CD14-positive monocyte (primary cell): ENCODE data around the gene LRRC38. TPM values are rescaled to one million over a fixed set of nuclear protein-coding genes. Genes with fewer than 3 reads are reported as not detected.

Experiments
- DNase-seq, 3 donors: peaks; one replicate each; pipeline ENCODE4 v3.0.0-alpha.2; 2011 to 2022
- H2AFZ ChIP-seq: 2 replicates; pipeline ENCODE4 v1.6.0; 2012; ENCODE audit warnings: mild to moderate bottlenecking, low read depth, low read length, inconsistent platforms; ENCODE audit not compliant: insufficient read depth, poor library complexity, severe bottlenecking
- H3K27ac ChIP-seq, 2 donors: 1 replicate in 1 of 2; 2 replicates in 1 of 2; pipeline ENCODE4 v1.5.1; 2012 to 2013; ENCODE audit warnings: low read length in 2 of 2, control low read depth in 1 of 2, inconsistent platforms in 1 of 2, low read depth in 1 of 2, mild to moderate bottlenecking in 1 of 2
- H3K27me3 ChIP-seq, 2 donors: one replicate each; pipeline versions ENCODE4 v1.6.0 to v1.6.1; 2011 to 2013; ENCODE audit warnings: low read length in 2 of 2; ENCODE audit not compliant: control insufficient read depth in 2 of 2, insufficient read depth in 2 of 2
- H3K36me3 ChIP-seq, 2 donors: replicated peaks in 1 of 2; 1 replicate in 1 of 2; 2 replicates in 1 of 2; pipeline versions ENCODE4 v1.5.1 to v1.6.1; 2012 to 2013; ENCODE audit warnings: low read length in 2 of 2, control low read depth in 1 of 2, inconsistent platforms in 1 of 2, mild to moderate bottlenecking in 1 of 2; ENCODE audit not compliant: insufficient read depth in 2 of 2, control insufficient read depth in 1 of 2
- H3K4me1 ChIP-seq, 2 donors: 1 replicate in 1 of 2; 2 replicates in 1 of 2; pipeline versions ENCODE4 v1.5.1 to v1.6.1; 2012 to 2013; ENCODE audit warnings: low read length in 2 of 2, control low read depth in 1 of 2, inconsistent platforms in 1 of 2, mild to moderate bottlenecking in 1 of 2, moderate library complexity in 1 of 2; ENCODE audit not compliant: insufficient read depth in 2 of 2, control insufficient read depth in 1 of 2
- H3K4me2 ChIP-seq: replicated peaks from 2 replicates; pipeline ENCODE3; 2012; ENCODE audit warnings: low read length, moderate library complexity, mild to moderate bottlenecking; ENCODE audit not compliant: poor library complexity, severe bottlenecking; ENCODE audit errors: extremely low read depth
- H3K4me3 ChIP-seq, 3 experiments: fragments of 200-600 bp in 1 of 3; sonication (generic) in 1 of 3; replicated peaks in 1 of 3; 1 replicate in 2 of 3; 2 replicates in 1 of 3; pipeline ENCODE4 v1.5.1; 2011 to 2013; ENCODE audit warnings: low read length in 3 of 3, mild to moderate bottlenecking in 3 of 3, control low read depth in 2 of 3, low read depth in 2 of 3, inconsistent platforms in 1 of 3, moderate library complexity in 1 of 3
- H3K79me2 ChIP-seq: 2 replicates; pipeline ENCODE4 v1.6.0; 2012; ENCODE audit warnings: mild to moderate bottlenecking, control low read depth, inconsistent platforms, low read length, moderate library complexity; ENCODE audit not compliant: insufficient read depth
- H3K9ac ChIP-seq: 2 replicates; pipeline ENCODE4 v1.6.0; 2017; ENCODE audit warnings: low read length, mild to moderate bottlenecking; ENCODE audit not compliant: insufficient read depth, poor library complexity, severe bottlenecking
- H3K9me3 ChIP-seq, 2 donors: replicated peaks in 1 of 2; 1 replicate in 1 of 2; 2 replicates in 1 of 2; pipeline versions ENCODE4 v1.5.1 to v1.6.1; 2012 to 2013; ENCODE audit warnings: low read length in 2 of 2, control low read depth in 1 of 2; ENCODE audit not compliant: control insufficient read depth in 1 of 2, insufficient read depth in 1 of 2
- H4K20me1 ChIP-seq: 2 replicates; pipeline ENCODE4 v1.6.0; 2012; ENCODE audit warnings: mild to moderate bottlenecking, low read length, control low read depth, moderate library complexity; ENCODE audit not compliant: insufficient read depth
- H3K27ac Mint-ChIP-seq, 7 donors: one replicate each; pipeline ENCODE4 v1.8.0; 2020; ENCODE audit warnings: mild to moderate bottlenecking in 7 of 7, mixed read lengths in 7 of 7, moderate library complexity in 6 of 7, inconsistent platforms in 2 of 7
- H3K27me3 Mint-ChIP-seq, 3 donors: one replicate each; pipeline ENCODE4 v1.8.0; 2021 to 2022; ENCODE audit warnings: low read depth in 3 of 3, mild to moderate bottlenecking in 3 of 3, mixed read lengths in 3 of 3, moderate library complexity in 3 of 3, inconsistent platforms in 1 of 3
- H3K36me3 Mint-ChIP-seq, 2 donors: one replicate each; pipeline ENCODE4 v1.8.0; 2020; ENCODE audit warnings: mixed read lengths in 2 of 2, inconsistent platforms in 1 of 2, mild to moderate bottlenecking in 1 of 2
- H3K4me1 Mint-ChIP-seq: one replicate; pipeline ENCODE4 v1.8.0; 2020; ENCODE audit warnings: mild to moderate bottlenecking, mixed read lengths
- H3K4me3 Mint-ChIP-seq, 2 donors: one replicate each; pipeline ENCODE4 v1.8.0; 2020; ENCODE audit warnings: mild to moderate bottlenecking in 2 of 2, mixed read lengths in 2 of 2, moderate library complexity in 1 of 2
- H3K9me3 Mint-ChIP-seq, 7 donors: one replicate each; pipeline ENCODE4 v1.8.0; 2020 to 2022; ENCODE audit warnings: mixed read lengths in 7 of 7, mild to moderate bottlenecking in 6 of 7, moderate library complexity in 6 of 7, inconsistent platforms in 2 of 7
- CTCF ChIP-seq: fragments of 200-600 bp; IDR thresholded peaks from one replicate; pipeline ENCODE4 v1.8.0; 2022; ENCODE audit warnings: antibody characterized with exemption, mild to moderate bottlenecking
- WGBS: methylation state at CpG from one replicate; pipeline ENCODE4 v1.1.5; 2013; ENCODE audit warnings: missing lambda C conversion rate; ENCODE audit not compliant: insufficient coverage; 5-methylcytosine and 5-hydroxymethylcytosine counted together
- intact Hi-C, 2 donors: fragments of 100-400 bp; cut with micrococcal nuclease; formaldehyde crosslinking; loops; one replicate each; pipeline versions ENCODE4 v1.15.0 to v1.15.1; 2023
- polyA plus RNA-seq, 3 donors: library from polyadenylated mRNA; depleted of rRNA in 1 of 3; unstranded in 2 of 3; stranded (reverse) in 1 of 3; fragments of 300-500 nt in 2 of 3; fragments of >200 nt in 1 of 3; fragmentation: Illumina TruSeq in 2 of 3; gene quantifications; 1 replicate in 2 of 3; 2 replicates in 1 of 3; pipeline ENCODE4 v1.2.3, GENCODE V29; 2012 to 2021

LRRC38 gene
- polyA plus RNA-seq, 3 donors = not detected

DNA sequence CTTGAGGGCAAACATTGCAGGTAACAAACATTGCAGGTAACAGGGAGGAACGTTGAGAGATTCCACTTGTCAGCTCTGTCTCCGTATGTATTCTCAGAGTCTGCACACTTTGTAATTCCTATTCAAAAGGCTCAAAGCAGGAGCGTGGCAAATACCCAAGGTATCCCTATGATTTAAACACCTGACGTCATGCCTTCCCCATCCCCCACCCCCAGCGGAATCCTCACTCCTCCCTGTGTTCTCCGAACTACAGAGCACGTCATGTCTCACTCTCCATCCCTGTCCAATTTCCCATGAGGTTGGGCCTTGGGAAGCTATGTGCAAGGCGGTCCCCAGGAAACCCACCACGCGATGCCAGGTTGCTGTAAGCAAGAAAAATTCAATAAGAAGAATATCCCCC lies 2.8 kb upstream of the LRRC38 start:
- H3K27me3 ChIP-seq = peaks cover 21 to 54% of the 10 kb centered on the region in 2 donors
- H3K36me3 ChIP-seq = no peaks in the 10 kb centered on the region
- H3K4me3 Mint-ChIP-seq = no peak overlapping the region
- H3K4me2 ChIP-seq = no peak overlapping the region
- intact Hi-C loops = no loop called here
- no peaks in the 10 kb centered on the region for H3K4me1 ChIP-seq
- H3K36me3 Mint-ChIP-seq = no peaks in the 10 kb centered on the region
- peaks cover 0 to 6% of the 10 kb centered on the region in 2 donors for H3K9me3 ChIP-seq
- 67% methylated on average over 6 of the region's 10 CpGs for WGBS
- peaks cover 48 to 68% (median 55%) of the 10 kb centered on the region in 3 donors for H3K27me3 Mint-ChIP-seq
- H3K9me3 Mint-ChIP-seq = peaks cover 4 to 13% (median 9%) of the 10 kb centered on the region in 7 donors
- no peak for DNase-seq
- TF ChIP-seq CTCF = no peak
- no peak overlapping the region for H3K27ac Mint-ChIP-seq
- no peak overlapping the region for H3K9ac ChIP-seq
- no peaks in the 10 kb centered on the region for H4K20me1 ChIP-seq
- H3K4me1 Mint-ChIP-seq = no peaks in the 10 kb centered on the region
- H3K79me2 ChIP-seq = no peaks in the 10 kb centered on the region
- no peak overlapping the region for H3K4me3 ChIP-seq
- H2AFZ ChIP-seq = no peak overlapping the region
- H3K27ac ChIP-seq = no peak overlapping the region

DNA sequence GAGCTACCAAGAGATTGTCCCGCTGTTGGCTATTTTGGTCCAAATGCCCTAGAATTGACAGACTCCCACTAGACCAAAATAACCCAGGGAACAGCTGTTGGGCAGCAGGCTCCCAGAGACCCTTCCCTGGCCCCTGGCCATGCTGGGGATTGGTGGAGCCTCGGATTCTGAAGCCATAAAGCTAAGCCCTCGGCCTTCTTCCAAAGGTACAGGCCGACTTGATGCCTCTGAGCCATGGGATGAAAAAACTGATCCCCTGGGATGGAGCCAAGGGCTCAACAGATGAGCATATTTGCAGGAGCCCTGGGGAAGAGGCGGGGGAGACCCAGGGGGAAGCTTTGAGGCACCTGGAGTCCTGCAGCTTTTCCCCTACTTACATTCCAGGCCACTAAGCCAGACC lies 1.0 kb upstream of the LRRC38 start:
- DNase-seq = no peak
- intact Hi-C loops = no loop called here

More for the DNA sequence above, 1.0 kb upstream of the LRRC38 start:
- no peaks in the 10 kb centered on the region for H3K36me3 ChIP-seq
- WGBS = 59% methylated on average over 3 of the region's 5 CpGs
- H3K4me1 Mint-ChIP-seq = no peaks in the 10 kb centered on the region
- no peaks in the 10 kb centered on the region for H3K4me1 ChIP-seq
- peak overlapping the region in 1 of 2 donors; percentile 75 for H3K4me3 Mint-ChIP-seq
- peaks cover 4 to 13% (median 9%) of the 10 kb centered on the region in 7 donors for H3K9me3 Mint-ChIP-seq
- no peaks in the 10 kb centered on the region for H3K36me3 Mint-ChIP-seq
- peaks cover 21 to 57% of the 10 kb centered on the region in 2 donors for H3K27me3 ChIP-seq
- H3K27ac Mint-ChIP-seq = no peak overlapping the region
- no peak overlapping the region for H3K9ac ChIP-seq
- H2AFZ ChIP-seq = no peak overlapping the region
- H3K79me2 ChIP-seq = no peaks in the 10 kb centered on the region
- H4K20me1 ChIP-seq = no peaks in the 10 kb centered on the region
- H3K4me2 ChIP-seq = no peak overlapping the region
- H3K4me3 ChIP-seq = no peak overlapping the region
- no peak overlapping the region for H3K27ac ChIP-seq
- peaks cover 53 to 75% (median 63%) of the 10 kb centered on the region in 3 donors for H3K27me3 Mint-ChIP-seq
- no peak for TF ChIP-seq CTCF
- H3K9me3 ChIP-seq = peaks cover 0 to 6% of the 10 kb centered on the region in 2 donors
